ENCODE measurements around the gene AGBL1. TPM values are rescaled to one million over a fixed set of nuclear protein-coding genes. Genes with fewer than 3 reads are reported as not detected.

Gene AGBL1
- total RNA-seq, 2 donors from 2014 or later, result 0.23 to 0.91 TPM

GRCh38 chr15:86041399-86041798 is 38.3 kb upstream of the AGBL1 start:
- no peak overlapping the region for H3K27ac ChIP-seq
- H3K27me3 ChIP-seq (replicated peaks; ENCODE audit: insufficient read depth), result no peaks in the 10 kb centered on the region
- TF ChIP-seq CTCF (IDR thresholded peaks at IDR 0.05), result no peak
- no peak for DNase-seq (ENCODE audit: low spot score)
- 45% methylated on average over 6 of the region's 6 CpGs for WGBS
- no peaks in the 10 kb centered on the region for H3K4me1 ChIP-seq (replicated peaks)
- no peaks in the 10 kb centered on the region for H3K36me3 ChIP-seq
- intact Hi-C loops (cut with DNase I), result no loop called here
- H3K4me3 ChIP-seq, result no peak overlapping the region
- H3K9me3 ChIP-seq, result no peaks in the 10 kb centered on the region

GRCh38 chr15:86042226-86042625 is 37.4 kb upstream of the AGBL1 start:
- H3K9me3 ChIP-seq, result no peaks in the 10 kb centered on the region
- no peak for DNase-seq (ENCODE audit: low spot score)
- intact Hi-C loops (cut with DNase I), result no loop called here
- no peaks in the 10 kb centered on the region for H3K27me3 ChIP-seq (replicated peaks; ENCODE audit: insufficient read depth)
- H3K27ac ChIP-seq, result no peak overlapping the region
- H3K4me3 ChIP-seq, result no peak overlapping the region
- no peaks in the 10 kb centered on the region for H3K36me3 ChIP-seq
- TF ChIP-seq CTCF (IDR thresholded peaks at IDR 0.05), result no peak
- no peak for TF ChIP-seq POLR2A (IDR thresholded peaks at IDR 0.05)
- TF ChIP-seq POLR2AphosphoS5 (IDR thresholded peaks at IDR 0.05), result no peak
- H3K4me1 ChIP-seq (replicated peaks), result no peaks in the 10 kb centered on the region
- 88% methylated on average over 1 of the region's 1 CpG for WGBS

DNA sequence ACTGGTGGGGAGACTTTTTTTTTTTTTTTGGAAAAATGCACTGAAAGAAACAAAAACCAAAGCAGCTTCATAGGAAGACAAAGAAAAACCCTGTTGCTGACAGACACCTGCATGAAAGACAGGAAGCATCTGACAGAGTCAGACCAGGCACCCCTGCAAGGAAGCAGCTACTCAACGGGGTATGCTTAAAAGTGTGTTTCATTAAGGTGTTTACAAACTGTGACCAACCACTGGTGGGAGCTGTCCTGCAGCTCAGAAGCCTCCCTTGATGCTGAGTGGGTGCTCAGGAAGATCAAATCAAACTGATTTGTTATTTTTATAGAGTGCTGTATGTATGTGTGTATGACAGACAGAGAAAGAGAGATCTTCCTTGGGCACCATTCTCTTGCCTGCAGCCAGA is 34.7 kb upstream of the AGBL1 start:
- H3K9me3 ChIP-seq, result no peaks in the 10 kb centered on the region
- intact Hi-C loops (cut with DNase I), result no loop called here
- TF ChIP-seq POLR2AphosphoS5 (IDR thresholded peaks at IDR 0.05), result no peak
- TF ChIP-seq POLR2A (IDR thresholded peaks at IDR 0.05), result no peak
- TF ChIP-seq CTCF (IDR thresholded peaks at IDR 0.05), result no peak
- H3K4me3 ChIP-seq, result no peak overlapping the region
- H3K36me3 ChIP-seq, result no peaks in the 10 kb centered on the region
- no peaks in the 10 kb centered on the region for H3K27me3 ChIP-seq (replicated peaks; ENCODE audit: insufficient read depth)
- H3K4me1 ChIP-seq (replicated peaks), result no peaks in the 10 kb centered on the region
- DNase-seq (ENCODE audit: low spot score), result no peak
- H3K27ac ChIP-seq, result no peak overlapping the region
- WGBS, result 14% methylated on average over 1 of the region's 1 CpG

GRCh38 chr15:86054338-86054737 is 25.3 kb upstream of the AGBL1 start:
- TF ChIP-seq CTCF (IDR thresholded peaks at IDR 0.05) (no peak), POLR2A (IDR thresholded peaks at IDR 0.05) (no peak), POLR2AphosphoS5 (IDR thresholded peaks at IDR 0.05) (no peak)
- 82% methylated on average over 6 of the region's 6 CpGs for WGBS
- H3K9me3 ChIP-seq, result no peaks in the 10 kb centered on the region
- H3K27me3 ChIP-seq (replicated peaks; ENCODE audit: insufficient read depth), result no peaks in the 10 kb centered on the region
- intact Hi-C loops (cut with DNase I), result no loop called here
- DNase-seq (ENCODE audit: low spot score), result no peak
- no peaks in the 10 kb centered on the region for H3K36me3 ChIP-seq
- H3K4me3 ChIP-seq, result no peak overlapping the region
- H3K27ac ChIP-seq, result no peak overlapping the region
- H3K4me1 ChIP-seq (replicated peaks), result no peaks in the 10 kb centered on the region

DNA sequence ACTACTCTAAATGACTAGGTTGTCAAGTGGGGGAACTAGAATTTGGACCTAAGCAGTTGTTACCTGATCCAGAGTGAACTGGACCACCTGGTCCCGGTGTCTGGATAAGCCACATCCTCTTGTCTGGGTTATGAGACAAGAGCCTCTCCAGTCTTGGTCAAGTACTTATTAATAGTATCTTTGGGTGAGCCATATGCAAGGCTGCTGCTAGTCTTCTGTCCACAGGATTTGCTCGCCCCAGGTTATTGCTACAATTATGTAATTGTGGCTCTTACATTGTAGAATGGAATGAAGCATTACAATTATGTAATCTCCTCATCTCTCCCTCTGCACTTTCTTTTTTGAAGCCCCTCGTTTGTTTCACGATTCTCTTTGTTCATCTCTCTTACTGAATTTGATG is 24.0 kb upstream of the AGBL1 start:
- no peak overlapping the region for H3K4me3 ChIP-seq
- no peaks in the 10 kb centered on the region for H3K9me3 ChIP-seq
- WGBS, result 58% methylated on average over 4 of the region's 4 CpGs
- H3K27me3 ChIP-seq (replicated peaks; ENCODE audit: insufficient read depth), result no peaks in the 10 kb centered on the region
- H3K4me1 ChIP-seq (replicated peaks), result no peaks in the 10 kb centered on the region
- H3K27ac ChIP-seq, result no peak overlapping the region
- TF ChIP-seq CTCF (IDR thresholded peaks at IDR 0.05) (no peak), POLR2A (IDR thresholded peaks at IDR 0.05) (no peak), POLR2AphosphoS5 (IDR thresholded peaks at IDR 0.05) (no peak)
- DNase-seq (ENCODE audit: low spot score), result no peak
- no peaks in the 10 kb centered on the region for H3K36me3 ChIP-seq
- intact Hi-C loops (cut with DNase I), result no loop called here

Measured in prostate gland (tissue), 2 donors.